ENCODE measurements around the gene TPTE. TPM values are rescaled to one million over a fixed set of nuclear protein-coding genes. Genes with fewer than 3 reads are reported as not detected.
"Not testable (repeated sequence)": the region's sequence is repeated elsewhere in the genome, so short reads cannot be mapped to it uniquely, and the experiment has no call there.

Gene TPTE
- not detected for polyA plus RNA-seq (ENCODE audit: insufficient read length)

- DNase-seq = no peak
These were observed at the start of gene TPTE for GRCh38 chr21:10521091-10521598. Gene TPTE (plus strand): TSS chr21:10521583. CDS start chr21:10538724, 17,141 bp downstream.

- DNase-seq = not testable (repeated sequence)
These were observed 49.4 kb upstream of the TPTE start for GRCh38 chr21:10471999-10472398.

GRCh38 chr21:10477794-10478193, 43.6 kb upstream of the TPTE start:
- not testable (repeated sequence) for DNase-seq

- not testable (repeated sequence) for DNase-seq
These were observed 41.5 kb upstream of the TPTE start for GRCh38 chr21:10479875-10480274.

- not testable (repeated sequence) for DNase-seq
These were observed 36.5 kb upstream of the TPTE start for GRCh38 chr21:10484864-10485263.

- DNase-seq = not testable (repeated sequence)
These were observed 30.9 kb upstream of the TPTE start for GRCh38 chr21:10490453-10490852.

- no peak for DNase-seq
These were observed 10.3 kb upstream of the TPTE start for GRCh38 chr21:10511116-10511515.

- DNase-seq = not testable (repeated sequence)
These were observed 4.5 kb upstream of the TPTE start for GRCh38 chr21:10516889-10517288.

- DNase-seq = not testable (repeated sequence)
These were observed 3.5 kb upstream of the TPTE start for GRCh38 chr21:10517904-10518303.

GRCh38 chr21:10521835-10522500, 585 bp downstream of the TPTE start:
- DNase-seq = not testable (repeated sequence)

GRCh38 chr21:10539956-10540355, 18.6 kb downstream of the TPTE start:
- no peak for DNase-seq

GRCh38 chr21:10544376-10544775, 23.0 kb downstream of the TPTE start:
- not testable (repeated sequence) for DNase-seq

GRCh38 chr21:10547868-10548267, 26.5 kb downstream of the TPTE start:
- not testable (repeated sequence) for DNase-seq

GRCh38 chr21:10548331-10548954, 27.1 kb downstream of the TPTE start:
- DNase-seq = not testable (repeated sequence)

- not testable (repeated sequence) for DNase-seq
These were observed 49.4 kb downstream of the TPTE start for GRCh38 chr21:10570803-10571202.

GRCh38 chr21:10574531-10575310, 53.3 kb downstream of the TPTE start:
- DNase-seq = not testable (repeated sequence)

- no peak for DNase-seq
These were observed 53.9 kb downstream of the TPTE start for GRCh38 chr21:10575311-10575667.

- not testable (repeated sequence) for DNase-seq
These were observed 57.5 kb downstream of the TPTE start for GRCh38 chr21:10578910-10579309.

GRCh38 chr21:10589115-10589514, 67.7 kb downstream of the TPTE start:
- not testable (repeated sequence) for DNase-seq

GRCh38 chr21:10607074-10607473, 85.7 kb downstream of the TPTE start:
- DNase-seq = not testable (repeated sequence)

GRCh38 chr21:10614285-10614684, 92.9 kb downstream of the TPTE start:
- not testable (repeated sequence) for DNase-seq

- not testable (repeated sequence) for DNase-seq
These were observed 94.7 kb downstream of the TPTE start for GRCh38 chr21:10616061-10616460.

- DNase-seq = no peak
These were observed 95.2 kb downstream of the TPTE start for GRCh38 chr21:10616535-10616934.

All from hindlimb muscle (tissue), 1 donor.